ENCODE measurements around the gene CNTNAP5.

CNTNAP5 gene

DNA sequence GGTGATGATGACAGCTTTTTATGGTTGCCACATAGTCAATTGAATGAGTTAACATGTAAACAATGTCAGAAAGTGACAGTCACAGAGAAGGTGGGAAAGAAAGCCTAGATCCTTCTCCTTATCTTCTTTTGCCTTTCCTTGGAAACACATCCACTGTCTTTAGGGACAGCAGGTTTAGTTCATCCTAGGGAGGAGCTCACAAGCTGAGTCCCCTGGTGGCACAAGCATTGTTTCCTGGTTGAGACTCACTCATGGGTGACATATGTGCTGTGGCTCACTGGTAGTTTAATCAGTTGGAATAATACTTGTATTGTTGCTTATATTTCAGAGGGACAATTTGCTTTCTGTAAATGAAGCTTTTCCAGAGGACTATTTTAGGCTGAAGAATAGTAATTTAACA is 598.5 kb downstream of the CNTNAP5 start:
- in situ Hi-C loops (cut with HindIII; ENCODE audit: low sequenced_read_pairs): no loop called here
- no peak for DNase-seq (ENCODE audit: low read depth)
- TF ChIP-seq, protein P1, sequence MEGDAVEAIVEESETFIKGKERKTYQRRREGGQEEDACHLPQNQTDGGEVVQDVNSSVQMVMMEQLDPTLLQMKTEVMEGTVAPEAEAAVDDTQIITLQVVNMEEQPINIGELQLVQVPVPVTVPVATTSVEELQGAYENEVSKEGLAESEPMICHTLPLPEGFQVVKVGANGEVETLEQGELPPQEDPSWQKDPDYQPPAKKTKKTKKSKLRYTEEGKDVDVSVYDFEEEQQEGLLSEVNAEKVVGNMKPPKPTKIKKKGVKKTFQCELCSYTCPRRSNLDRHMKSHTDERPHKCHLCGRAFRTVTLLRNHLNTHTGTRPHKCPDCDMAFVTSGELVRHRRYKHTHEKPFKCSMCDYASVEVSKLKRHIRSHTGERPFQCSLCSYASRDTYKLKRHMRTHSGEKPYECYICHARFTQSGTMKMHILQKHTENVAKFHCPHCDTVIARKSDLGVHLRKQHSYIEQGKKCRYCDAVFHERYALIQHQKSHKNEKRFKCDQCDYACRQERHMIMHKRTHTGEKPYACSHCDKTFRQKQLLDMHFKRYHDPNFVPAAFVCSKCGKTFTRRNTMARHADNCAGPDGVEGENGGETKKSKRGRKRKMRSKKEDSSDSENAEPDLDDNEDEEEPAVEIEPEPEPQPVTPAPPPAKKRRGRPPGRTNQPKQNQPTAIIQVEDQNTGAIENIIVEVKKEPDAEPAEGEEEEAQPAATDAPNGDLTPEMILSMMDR (IDR thresholded peaks at IDR 0.05; ENCODE audit: low read depth, low read length, missing control alignments): no peak
- H3K4me3 ChIP-seq (ENCODE audit: low read depth, low read length): no peak overlapping the region

DNA sequence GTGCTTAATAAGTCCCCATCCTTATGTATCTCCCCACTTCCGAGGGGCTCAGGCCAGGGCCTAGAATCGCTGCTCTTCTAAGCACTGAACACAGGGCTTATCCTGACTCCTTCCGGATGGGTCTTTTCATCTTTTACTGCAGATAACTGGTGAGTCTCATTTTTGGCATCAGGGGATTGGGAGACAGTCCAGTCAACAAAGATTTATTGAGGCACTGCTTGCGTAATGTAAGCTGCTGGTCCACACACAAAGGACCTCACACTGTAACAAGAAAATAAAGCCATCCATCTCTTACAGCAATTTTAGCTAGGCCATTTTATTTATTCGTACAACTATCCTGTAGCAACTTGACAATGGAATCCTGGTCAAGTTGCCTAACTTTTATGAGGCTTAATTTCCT is 600.5 kb downstream of the CNTNAP5 start:
- DNase-seq (ENCODE audit: low read depth): no peak
- in situ Hi-C loops (cut with HindIII; ENCODE audit: low sequenced_read_pairs): no loop called here
- TF ChIP-seq, protein P1 (IDR thresholded peaks at IDR 0.05; ENCODE audit: low read depth, low read length, missing control alignments): no peak
- no peak overlapping the region for H3K4me3 ChIP-seq (ENCODE audit: low read depth, low read length)

DNA sequence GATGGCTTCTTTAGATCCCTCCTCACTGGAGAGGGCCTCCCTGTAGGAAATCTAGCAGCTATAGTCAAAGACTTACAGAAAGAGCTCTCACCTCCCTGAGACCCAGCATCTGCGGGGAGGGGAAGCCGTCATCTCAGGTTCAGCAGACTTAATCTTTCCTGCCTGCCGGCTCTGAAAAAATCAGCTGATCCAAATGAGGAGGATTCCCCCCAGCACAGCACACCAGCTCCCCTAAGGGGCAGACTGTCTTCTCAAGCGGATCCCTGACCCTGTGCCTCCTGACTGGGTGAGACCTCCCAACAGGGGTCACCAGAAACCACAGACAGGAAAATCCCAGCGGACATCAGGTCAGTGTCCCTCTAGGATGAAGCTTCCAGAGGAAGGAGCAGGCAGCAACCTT is 601.9 kb downstream of the CNTNAP5 start:
- in situ Hi-C loops (cut with HindIII; ENCODE audit: low sequenced_read_pairs): no loop called here
- DNase-seq (ENCODE audit: low read depth): no peak
- TF ChIP-seq, protein P1 (IDR thresholded peaks at IDR 0.05; ENCODE audit: low read depth, low read length, missing control alignments): no peak

DNA sequence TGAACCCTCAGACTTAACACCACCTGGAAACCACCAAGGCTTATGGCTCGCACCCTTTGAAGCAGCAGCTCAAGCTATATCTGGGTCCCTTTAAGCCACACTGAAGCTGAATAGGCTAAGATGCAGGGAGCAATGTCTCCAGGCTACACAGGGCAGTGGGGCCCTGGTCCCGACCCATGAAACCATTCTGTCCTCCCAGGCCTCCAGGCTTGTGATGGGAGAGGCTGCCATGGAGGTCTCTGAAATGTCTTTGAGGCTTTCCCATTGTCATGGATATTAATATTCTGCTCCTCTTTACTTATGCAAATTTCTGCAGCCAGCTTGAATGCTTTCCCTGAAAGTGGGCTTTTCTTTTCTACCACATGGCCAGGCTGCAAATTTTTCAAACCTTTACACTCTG is 608.7 kb downstream of the CNTNAP5 start:
- in situ Hi-C loops (cut with HindIII; ENCODE audit: low sequenced_read_pairs): no loop called here
- TF ChIP-seq, protein P1 (IDR thresholded peaks at IDR 0.05; ENCODE audit: low read depth, low read length, missing control alignments): no peak

More for the DNA sequence above, 601.9 kb downstream of the CNTNAP5 start:
- H3K4me3 ChIP-seq (ENCODE audit: low read depth, low read length): no peak overlapping the region

DNA sequence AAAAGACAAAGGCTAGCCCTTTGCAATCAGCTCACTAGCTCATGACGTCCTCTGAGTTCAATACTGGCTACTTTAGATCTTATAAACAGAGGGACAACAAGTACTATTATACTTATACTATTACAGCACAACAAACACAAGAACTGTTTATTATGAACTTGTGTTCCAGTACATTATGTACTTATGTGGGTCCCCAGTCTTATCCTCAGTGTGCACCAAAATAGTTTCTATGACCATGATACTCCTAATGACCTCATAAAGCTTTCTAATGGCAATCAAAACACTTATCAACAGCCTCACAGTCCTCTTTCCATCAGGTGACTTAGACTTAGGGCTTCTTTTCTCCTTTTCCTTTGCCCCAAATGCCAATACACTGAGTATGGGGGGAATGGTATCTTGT is 614.4 kb downstream of the CNTNAP5 start:
- TF ChIP-seq, protein P1 (IDR thresholded peaks at IDR 0.05; ENCODE audit: low read depth, low read length, missing control alignments): no peak
- H3K4me3 ChIP-seq (ENCODE audit: low read depth, low read length): no peak overlapping the region
- in situ Hi-C loops (cut with HindIII; ENCODE audit: low sequenced_read_pairs): no loop called here
- no peak for DNase-seq (ENCODE audit: low read depth)

More for the DNA sequence above, 608.7 kb downstream of the CNTNAP5 start:
- DNase-seq (ENCODE audit: low read depth): no peak
- H3K4me3 ChIP-seq (ENCODE audit: low read depth, low read length): no peak overlapping the region

DNA sequence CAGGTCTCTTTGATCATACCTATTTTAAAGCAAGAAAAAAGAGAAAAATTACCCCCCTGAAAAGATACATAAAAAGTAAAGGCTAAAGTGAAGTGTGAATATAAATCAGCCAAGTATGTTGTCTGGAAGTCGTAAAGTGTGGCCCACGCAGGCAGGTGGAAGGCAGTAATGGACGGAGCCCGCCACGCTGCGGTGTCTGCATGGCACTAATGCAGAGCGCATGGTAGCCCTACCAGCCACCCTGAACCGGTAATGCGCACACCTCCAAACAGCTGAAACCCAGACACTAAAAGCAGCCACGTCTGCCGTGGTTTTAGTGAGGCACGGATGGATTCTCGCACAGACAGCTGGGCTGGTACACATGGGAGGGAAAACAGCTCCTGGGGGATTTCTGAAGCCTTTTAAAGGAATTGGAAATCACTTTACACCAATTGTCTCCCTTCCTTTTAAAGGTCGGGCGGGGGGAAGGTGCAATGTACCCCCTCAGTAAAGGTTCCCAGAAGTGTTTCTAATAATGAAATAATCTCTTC is 615.2 kb downstream of the CNTNAP5 start:
- no peak overlapping the region for H3K4me3 ChIP-seq (ENCODE audit: low read depth, low read length)
- TF ChIP-seq, protein P1 (IDR thresholded peaks at IDR 0.05; ENCODE audit: low read depth, low read length, missing control alignments): no peak
- in situ Hi-C loops (cut with HindIII; ENCODE audit: low sequenced_read_pairs): no loop called here
- DNase-seq (ENCODE audit: low read depth): no peak
